Measurements from ENCODE around the gene SYNE1. TPM values are rescaled to one million over a fixed set of nuclear protein-coding genes. Genes with fewer than 3 reads are reported as not detected.

Gene SYNE1
- total RNA-seq, 4 donors from 2014 or later = 111 to 156 (median 124) TPM

- DNase-seq (ENCODE audit: low spot score in 2 of 2) = no peak
- WGBS, 2 donors = 74 to 78% methylated on average over 6 of the region's 6 CpGs
- intact Hi-C loops (cut with DNase I; ENCODE audit: low total_unique reads) = no loop called here
- TF ChIP-seq, protein P1, sequence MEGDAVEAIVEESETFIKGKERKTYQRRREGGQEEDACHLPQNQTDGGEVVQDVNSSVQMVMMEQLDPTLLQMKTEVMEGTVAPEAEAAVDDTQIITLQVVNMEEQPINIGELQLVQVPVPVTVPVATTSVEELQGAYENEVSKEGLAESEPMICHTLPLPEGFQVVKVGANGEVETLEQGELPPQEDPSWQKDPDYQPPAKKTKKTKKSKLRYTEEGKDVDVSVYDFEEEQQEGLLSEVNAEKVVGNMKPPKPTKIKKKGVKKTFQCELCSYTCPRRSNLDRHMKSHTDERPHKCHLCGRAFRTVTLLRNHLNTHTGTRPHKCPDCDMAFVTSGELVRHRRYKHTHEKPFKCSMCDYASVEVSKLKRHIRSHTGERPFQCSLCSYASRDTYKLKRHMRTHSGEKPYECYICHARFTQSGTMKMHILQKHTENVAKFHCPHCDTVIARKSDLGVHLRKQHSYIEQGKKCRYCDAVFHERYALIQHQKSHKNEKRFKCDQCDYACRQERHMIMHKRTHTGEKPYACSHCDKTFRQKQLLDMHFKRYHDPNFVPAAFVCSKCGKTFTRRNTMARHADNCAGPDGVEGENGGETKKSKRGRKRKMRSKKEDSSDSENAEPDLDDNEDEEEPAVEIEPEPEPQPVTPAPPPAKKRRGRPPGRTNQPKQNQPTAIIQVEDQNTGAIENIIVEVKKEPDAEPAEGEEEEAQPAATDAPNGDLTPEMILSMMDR (IDR thresholded peaks at IDR 0.05) = no peak
- TF ChIP-seq POLR2A (IDR thresholded peaks at IDR 0.05) = no peak
- H3K4me3 ChIP-seq (ENCODE audit: low read depth, poor library complexity, severe bottlenecking) = no peak overlapping the region
Measured at GRCh38 chr6:152387091-152387490, 250.1 kb downstream of the SYNE1 start.

GRCh38 chr6:152386131-152386530 is 251.0 kb downstream of the SYNE1 start:
- no peak for DNase-seq (ENCODE audit: low spot score in 2 of 2)
- TF ChIP-seq, protein P1 (IDR thresholded peaks at IDR 0.05) = no peak
- TF ChIP-seq POLR2A (IDR thresholded peaks at IDR 0.05) = no peak
- intact Hi-C loops (cut with DNase I; ENCODE audit: low total_unique reads) = no loop called here
- no peak overlapping the region for H3K4me3 ChIP-seq (ENCODE audit: low read depth, poor library complexity, severe bottlenecking)
- 29 to 31% methylated on average over 2 of the region's 2 CpGs for WGBS, 2 donors

- intact Hi-C loops (cut with DNase I; ENCODE audit: low total_unique reads) = no loop called here
- whole genome bisulfite sequencing, 2 donors = 15 to 26% methylated on average over 15 to 16 of the region's 17 CpGs
- peak overlapping the region; percentile 10 for H3K4me3 ChIP-seq (ENCODE audit: low read depth, poor library complexity, severe bottlenecking)
- no peak for TF ChIP-seq POLR2A (IDR thresholded peaks at IDR 0.05)
- TF ChIP-seq, protein P1 (IDR thresholded peaks at IDR 0.05) = no peak
- DNase-seq (ENCODE audit: low spot score in 2 of 2) = peak; percentile 76 to 91
Measured at GRCh38 chr6:152380993-152381898, 255.9 kb downstream of the SYNE1 start.

- intact Hi-C loops (cut with DNase I; ENCODE audit: low total_unique reads) = no loop called here
- TF ChIP-seq, protein P1 (IDR thresholded peaks at IDR 0.05) = no peak
- no peak for DNase-seq (ENCODE audit: low spot score in 2 of 2)
- H3K4me3 ChIP-seq (ENCODE audit: low read depth, poor library complexity, severe bottlenecking) = no peak overlapping the region
- 5 to 9% methylated on average over 5 of the region's 5 CpGs for WGBS, 2 donors
Measured at GRCh38 chr6:152380351-152380767, 256.8 kb downstream of the SYNE1 start.

- DNase-seq (ENCODE audit: low spot score in 2 of 2) = no peak
- TF ChIP-seq, protein P1 (IDR thresholded peaks at IDR 0.05) = no peak
- TF ChIP-seq POLR2A (IDR thresholded peaks at IDR 0.05) = no peak
- intact Hi-C loops (cut with DNase I; ENCODE audit: low total_unique reads) = no loop called here
- no peak overlapping the region for H3K4me3 ChIP-seq (ENCODE audit: low read depth, poor library complexity, severe bottlenecking)
Measured at GRCh38 chr6:152379423-152379822, 257.7 kb downstream of the SYNE1 start.
